Karpas-422 (cell line): Measurements from ENCODE around the gene PNPLA3. TPM values are rescaled to one million over a fixed set of nuclear protein-coding genes. Genes with fewer than 3 reads are reported as not detected.

Source experiments
- DNase-seq: peaks from one replicate; pipeline ENCODE4 v3.0.0-alpha.2; 2015
- H2AFZ ChIP-seq: fragments of 200-600 bp; sonication (generic); 2 replicates; pipeline ENCODE4 v1.6.1; 2014; ENCODE audit warnings: antibody characterized with exemption, low read length, mixed read lengths
- H3K27ac ChIP-seq: fragments of 200-600 bp; sonication (generic); 2 replicates; pipeline ENCODE4 v1.5.1; 2014; ENCODE audit warnings: mild to moderate bottlenecking, low read length, moderate library complexity
- H3K27me3 ChIP-seq: fragments of 200-600 bp; sonication (generic); 2 replicates; pipeline ENCODE4 v1.6.1; 2014; ENCODE audit warnings: low read length, mixed read lengths
- H3K36me3 ChIP-seq: fragments of 200-600 bp; sonication (generic); 2 replicates; pipeline ENCODE4 v1.6.1; 2014; ENCODE audit warnings: low read length, mixed read lengths; ENCODE audit not compliant: insufficient read depth
- H3K4me1 ChIP-seq: fragments of 200-600 bp; sonication (generic); 2 replicates; pipeline ENCODE4 v1.6.1; 2014; ENCODE audit warnings: mild to moderate bottlenecking, low read length, mixed read lengths
- H3K4me2 ChIP-seq: fragments of 200-600 bp; sonication (generic); 2 replicates; pipeline ENCODE4 v1.6.1; 2014; ENCODE audit warnings: low read length, low read depth, mild to moderate bottlenecking; ENCODE audit not compliant: poor library complexity, severe bottlenecking
- H3K4me3 ChIP-seq: fragments of 200-600 bp; sonication (generic); 2 replicates; pipeline ENCODE4 v1.5.1; 2014; ENCODE audit warnings: mild to moderate bottlenecking, antibody characterized with exemption, low read length, mixed read lengths
- H3K79me2 ChIP-seq: fragments of 200-600 bp; sonication (generic); 2 replicates; pipeline ENCODE4 v1.6.1; 2014; ENCODE audit warnings: mild to moderate bottlenecking, low read length, mixed read lengths
- H3K9ac ChIP-seq: fragments of 200-600 bp; sonication (generic); 2 replicates; pipeline ENCODE4 v1.6.0; 2014; ENCODE audit warnings: low read length
- H3K9me2 ChIP-seq: fragments of 200-600 bp; sonication (generic), shearing (Covaris generic); replicated peaks from 2 replicates; pipeline ENCODE4 v1.6.0; 2014; ENCODE audit warnings: mild to moderate bottlenecking, low read length, moderate library complexity; ENCODE audit not compliant: insufficient read depth
- H3K9me3 ChIP-seq: fragments of 300-700, 200-600 bp; sonication (generic); 2 replicates; pipeline ENCODE4 v1.6.1; 2014; ENCODE audit warnings: low read length, mixed read lengths
- H4K20me1 ChIP-seq: fragments of 200-600 bp; sonication (generic); 2 replicates; pipeline ENCODE4 v1.6.1; 2014; ENCODE audit warnings: mild to moderate bottlenecking, antibody characterized with exemption, low read length, low read depth; ENCODE audit not compliant: insufficient read depth
- total RNA-seq: library from RNA; depleted of rRNA; stranded (reverse); fragments of >200 nt; shearing (Covaris generic); gene quantifications from 2 replicates; pipeline ENCODE4 v1.2.3, GENCODE V29; 2014; ENCODE audit warnings: low replicate concordance

The PNPLA3 gene
- total RNA-seq, 1 experiment from 2014 or later: not detected

GRCh38 chr22:43955040-43955882, 31.7 kb downstream of the PNPLA3 start, which contains the start of gene SAMM50:
Gene SAMM50 (plus strand): TSS chr22:43955442. CDS start chr22:43955578, 136 bp downstream.
- Histone ChIP-seq H3K4me2 (peak within 1 kb of the TSS; percentile 82), H3K4me1 (peaks cover 21% of the 10 kb centered on the region), H3K27ac (peak within 1 kb of the TSS; percentile 71), H3K79me2 (peaks cover 63% of the 10 kb centered on the region), H3K9me3 (no peaks in the 10 kb centered on the region), H3K9me2 (no peaks in the 10 kb centered on the region), H3K9ac (peak within 1 kb of the TSS; percentile 99), H4K20me1 (peaks cover 3% of the 10 kb centered on the region; the same call in 1 of the 2 replicates), H3K27me3 (no peaks in the 10 kb centered on the region), H2AFZ (peak within 1 kb of the TSS; percentile 67; the same call in 1 of the 2 replicates), H3K4me3 (peak within 1 kb of the TSS; percentile 92), H3K36me3 (no peaks in the 10 kb centered on the region)
- DNase-seq: peak; percentile 97

- H3K9ac ChIP-seq: peak overlapping the region; percentile 99
- H3K4me1 ChIP-seq: peaks cover 21% of the 10 kb centered on the region
- peaks cover 71% of the 10 kb centered on the region for H3K79me2 ChIP-seq
- H3K36me3 ChIP-seq: no peaks in the 10 kb centered on the region
- H3K27me3 ChIP-seq: no peaks in the 10 kb centered on the region
- H3K4me3 ChIP-seq: peak overlapping the region; percentile 92
- H3K27ac ChIP-seq: peak overlapping the region; percentile 71
- peak overlapping the region; percentile 25; the same call in 1 of the 2 replicates for H2AFZ ChIP-seq
- H3K9me3 ChIP-seq: no peaks in the 10 kb centered on the region
- H3K9me2 ChIP-seq: no peaks in the 10 kb centered on the region
- DNase-seq: peak; percentile 88
- H4K20me1 ChIP-seq: peaks cover 11% of the 10 kb centered on the region; the same call in 1 of the 2 replicates
- H3K4me2 ChIP-seq: peak overlapping the region; percentile 82
Measured at GRCh38 chr22:43955883-43956782, 32.5 kb downstream of the PNPLA3 start.

GRCh38 chr22:43956805-43957463, 33.3 kb downstream of the PNPLA3 start:
- Histone ChIP-seq H3K27me3 (no peaks in the 10 kb centered on the region), H3K4me1 (peaks cover 21% of the 10 kb centered on the region), H2AFZ (no peak overlapping the region), H3K4me3 (peak overlapping the region; percentile 92), H3K79me2 (peaks cover 78% of the 10 kb centered on the region), H3K4me2 (peak overlapping the region; percentile 82), H3K9me3 (no peaks in the 10 kb centered on the region), H3K9me2 (no peaks in the 10 kb centered on the region), H3K9ac (peak overlapping the region; percentile 99), H3K36me3 (no peaks in the 10 kb centered on the region), H4K20me1 (peaks cover 13% of the 10 kb centered on the region; the same call in 1 of the 2 replicates), H3K27ac (no peak overlapping the region)
- no peak for DNase-seq

DNA sequence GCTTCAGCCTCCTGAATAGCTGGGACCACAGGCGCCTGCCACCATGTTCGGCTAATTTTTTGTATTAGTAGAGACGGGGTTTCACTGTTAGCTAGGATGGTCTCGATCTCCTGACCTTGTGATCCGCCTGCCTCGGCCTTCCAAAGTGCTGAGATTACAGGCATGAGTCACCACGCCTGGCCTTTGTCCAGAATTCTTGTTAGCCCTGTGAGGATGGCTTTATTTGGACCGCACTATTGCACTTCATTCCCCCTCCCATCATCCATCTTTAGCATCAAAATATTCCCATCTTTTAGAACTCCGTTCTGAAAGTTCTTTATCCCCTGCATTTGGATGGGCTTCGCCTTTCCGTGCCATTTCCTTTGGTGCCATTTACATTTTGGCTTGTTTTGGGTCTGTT, 34.3 kb downstream of the PNPLA3 start:
- no peak for DNase-seq
- peaks cover 15% of the 10 kb centered on the region; the same call in 1 of the 2 replicates for H4K20me1 ChIP-seq
- no peak overlapping the region for H3K27ac ChIP-seq
- H3K4me3 ChIP-seq: no peak overlapping the region
- H3K27me3 ChIP-seq: no peaks in the 10 kb centered on the region
- H3K36me3 ChIP-seq: peaks cover 3% of the 10 kb centered on the region; the same call in 1 of the 2 replicates
- H3K79me2 ChIP-seq: peaks cover 86% of the 10 kb centered on the region
- no peaks in the 10 kb centered on the region for H3K9me2 ChIP-seq
- H3K9me3 ChIP-seq: no peaks in the 10 kb centered on the region
- H3K9ac ChIP-seq: no peak overlapping the region
- H3K4me1 ChIP-seq: peaks cover 21% of the 10 kb centered on the region
- H3K4me2 ChIP-seq: no peak overlapping the region
- H2AFZ ChIP-seq: no peak overlapping the region

DNA sequence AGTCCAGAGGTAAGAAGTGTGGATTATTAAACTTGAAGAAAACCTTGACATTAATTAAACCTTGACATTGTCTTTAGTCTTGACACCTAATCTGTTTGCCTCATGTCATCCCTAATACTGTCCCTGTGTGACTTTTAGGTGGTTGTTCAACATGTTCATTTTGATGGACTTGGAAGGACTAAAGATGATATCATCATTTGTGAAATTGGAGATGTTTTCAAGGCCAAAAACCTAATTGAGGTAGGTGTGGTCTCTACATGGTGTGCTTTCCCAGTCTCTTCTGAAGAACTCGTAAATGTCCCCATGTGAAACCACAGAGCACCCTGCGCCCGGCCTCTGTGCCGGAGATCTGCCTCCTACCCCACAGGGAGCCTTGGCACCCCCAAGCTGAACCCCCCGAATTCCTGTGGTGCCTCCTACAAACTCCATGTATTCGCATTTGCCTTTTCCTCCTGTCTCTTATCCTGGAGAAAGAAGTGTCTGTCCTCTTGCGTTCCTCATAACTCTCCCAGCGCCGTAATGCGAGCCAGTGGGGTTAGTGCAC, 40.8 kb downstream of the PNPLA3 start:
- Histone ChIP-seq H3K9me2 (no peaks in the 10 kb centered on the region), H3K4me3 (no peak overlapping the region), H3K79me2 (peaks cover 47% of the 10 kb centered on the region), H3K27ac (no peak overlapping the region), H3K4me1 (no peaks in the 10 kb centered on the region), H4K20me1 (peaks cover 15% of the 10 kb centered on the region; the same call in 1 of the 2 replicates), H3K9ac (no peak overlapping the region), H2AFZ (no peak overlapping the region), H3K9me3 (no peaks in the 10 kb centered on the region), H3K36me3 (peaks cover 38% of the 10 kb centered on the region; the same call in 1 of the 2 replicates), H3K4me2 (no peak overlapping the region), H3K27me3 (no peaks in the 10 kb centered on the region)
- no peak for DNase-seq

DNA sequence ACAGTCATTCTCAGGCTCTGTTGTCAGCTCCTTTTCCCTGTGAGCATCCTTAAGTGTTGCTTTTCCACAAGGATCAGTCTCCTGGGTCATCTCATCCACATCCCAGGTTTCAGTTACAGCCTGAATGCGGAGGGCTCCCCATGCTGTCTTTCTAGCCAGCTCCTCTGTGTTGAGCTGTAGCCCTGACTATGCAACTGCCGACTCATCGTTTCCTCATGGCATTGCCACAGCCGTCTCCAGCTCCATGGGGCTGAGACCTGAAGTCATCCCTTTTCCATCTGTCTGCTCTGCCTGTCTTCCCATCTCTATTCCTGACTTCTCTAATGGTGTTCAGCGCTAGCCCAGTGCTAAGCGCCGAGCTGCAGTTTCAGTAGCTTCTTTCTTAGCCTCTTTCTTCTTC, 43.5 kb downstream of the PNPLA3 start:
- Histone ChIP-seq H3K4me3 (no peak overlapping the region), H4K20me1 (0 out of 2 replicates have a peak, but pooled peaks cover under 1% of the 10 kb centered on the region), H3K27ac (no peak overlapping the region), H3K9me3 (no peaks in the 10 kb centered on the region), H3K36me3 (peaks cover 39% of the 10 kb centered on the region; the same call in 1 of the 2 replicates), H3K4me1 (no peaks in the 10 kb centered on the region), H3K4me2 (no peak overlapping the region), H3K79me2 (peaks cover 22% of the 10 kb centered on the region), H3K27me3 (no peaks in the 10 kb centered on the region), H2AFZ (no peak overlapping the region), H3K9me2 (no peaks in the 10 kb centered on the region), H3K9ac (no peak overlapping the region)
- DNase-seq: no peak

GRCh38 chr22:43968614-43969013, 45.0 kb downstream of the PNPLA3 start:
- DNase-seq: no peak
- Histone ChIP-seq H4K20me1 (no peaks in the 10 kb centered on the region), H3K4me1 (no peaks in the 10 kb centered on the region), H3K79me2 (0 out of 2 replicates have a peak, but pooled peaks cover 8% of the 10 kb centered on the region), H3K27ac (no peak overlapping the region), H3K9me3 (no peaks in the 10 kb centered on the region), H3K9ac (no peak overlapping the region), H3K4me3 (no peak overlapping the region), H3K4me2 (no peak overlapping the region), H3K36me3 (peaks cover 40% of the 10 kb centered on the region; the same call in 1 of the 2 replicates), H3K9me2 (no peaks in the 10 kb centered on the region), H3K27me3 (no peaks in the 10 kb centered on the region), H2AFZ (no peak overlapping the region)
